Effector memory CD4-positive, alpha-beta T cell (primary cell): ENCODE data around the gene WDR20.
"Not testable (repeated sequence)": the region's sequence is repeated elsewhere in the genome, so short reads cannot be mapped to it uniquely, and the experiment has no call there.

Experiments used
- DNase-seq, 3 donors: peaks; one replicate each; pipeline ENCODE4 v3.0.0-alpha.2; 2020
- H3K27ac ChIP-seq: 2 replicates; pipeline ENCODE4 v1.7.0; 2013; ENCODE audit warnings: mild to moderate bottlenecking, low read length, moderate library complexity; ENCODE audit not compliant: insufficient read depth, poor library complexity, severe bottlenecking
- H3K27me3 ChIP-seq: replicated peaks from 2 replicates; pipeline ENCODE4 v1.7.0; 2013; ENCODE audit warnings: mild to moderate bottlenecking, low read length; ENCODE audit not compliant: insufficient read depth, control insufficient read depth, poor library complexity, severe bottlenecking
- H3K36me3 ChIP-seq: 2 replicates; pipeline ENCODE4 v1.7.0; 2013; ENCODE audit warnings: mild to moderate bottlenecking, low read length, moderate library complexity; ENCODE audit not compliant: control insufficient read depth, insufficient read depth
- H3K4me1 ChIP-seq: 2 replicates; pipeline ENCODE4 v1.7.0; 2013; ENCODE audit warnings: low read length, mild to moderate bottlenecking; ENCODE audit not compliant: control insufficient read depth, insufficient read depth, poor library complexity, severe bottlenecking
- H3K4me3 ChIP-seq: 2 replicates; pipeline ENCODE4 v1.7.0; 2013; ENCODE audit warnings: low read length, low read depth, mild to moderate bottlenecking; ENCODE audit not compliant: insufficient read depth, poor library complexity, severe bottlenecking
- H3K9me3 ChIP-seq: 2 replicates; pipeline ENCODE4 v1.7.0; 2013; ENCODE audit warnings: mild to moderate bottlenecking, low read length, moderate library complexity; ENCODE audit not compliant: control insufficient read depth

WDR20 gene

GRCh38 chr14:102239231-102239630 lies 99.5 kb downstream of the WDR20 start:
- H3K27ac ChIP-seq: no peak overlapping the region
- no peaks in the 10 kb centered on the region for H3K36me3 ChIP-seq
- no peaks in the 10 kb centered on the region for H3K9me3 ChIP-seq
- H3K4me1 ChIP-seq: no peaks in the 10 kb centered on the region
- no peaks in the 10 kb centered on the region for H3K27me3 ChIP-seq
- no peak overlapping the region for H3K4me3 ChIP-seq
- no peak for DNase-seq

- H3K27ac ChIP-seq, DNase-seq, H3K4me3 ChIP-seq, H3K4me1 ChIP-seq, H3K36me3 ChIP-seq, H3K9me3 ChIP-seq, H3K27me3 ChIP-seq: not testable (repeated sequence)
These were observed 100.8 kb downstream of the WDR20 start for GRCh38 chr14:102240481-102240880.

- no peaks in the 10 kb centered on the region for H3K9me3 ChIP-seq
- H3K36me3 ChIP-seq: no peaks in the 10 kb centered on the region
- DNase-seq: no peak
- H3K4me3 ChIP-seq: no peak overlapping the region
- H3K4me1 ChIP-seq: no peaks in the 10 kb centered on the region
- no peaks in the 10 kb centered on the region for H3K27me3 ChIP-seq
- no peak overlapping the region for H3K27ac ChIP-seq
These were observed 101.5 kb downstream of the WDR20 start for GRCh38 chr14:102241147-102241546.

- DNase-seq, H3K9me3 ChIP-seq, H3K27ac ChIP-seq, H3K4me1 ChIP-seq, H3K36me3 ChIP-seq, H3K4me3 ChIP-seq, H3K27me3 ChIP-seq: not testable (repeated sequence)
These were observed 104.1 kb downstream of the WDR20 start for GRCh38 chr14:102243795-102244194.

GRCh38 chr14:102246071-102246470 lies 106.4 kb downstream of the WDR20 start:
- no peak for DNase-seq

GRCh38 chr14:102248121-102248520 lies 108.4 kb downstream of the WDR20 start:
- no peaks in the 10 kb centered on the region for H3K4me1 ChIP-seq
- DNase-seq: no peak
- no peaks in the 10 kb centered on the region for H3K36me3 ChIP-seq
- H3K4me3 ChIP-seq: no peak overlapping the region
- H3K27me3 ChIP-seq: no peaks in the 10 kb centered on the region
- no peak overlapping the region for H3K27ac ChIP-seq
- no peaks in the 10 kb centered on the region for H3K9me3 ChIP-seq

More at GRCh38 chr14:102246071-102246470, 106.4 kb downstream of the WDR20 start:
- Histone ChIP-seq H3K36me3 (no peaks in the 10 kb centered on the region), H3K27me3 (no peaks in the 10 kb centered on the region), H3K9me3 (no peaks in the 10 kb centered on the region), H3K4me1 (no peaks in the 10 kb centered on the region), H3K27ac (no peak overlapping the region), H3K4me3 (no peak overlapping the region)

GRCh38 chr14:102249041-102249440 lies 109.3 kb downstream of the WDR20 start:
- Histone ChIP-seq H3K36me3 (no peaks in the 10 kb centered on the region), H3K4me3 (no peak overlapping the region), H3K9me3 (no peaks in the 10 kb centered on the region), H3K27ac (no peak overlapping the region), H3K4me1 (no peaks in the 10 kb centered on the region), H3K27me3 (no peaks in the 10 kb centered on the region)
- DNase-seq: no peak

- no peaks in the 10 kb centered on the region for H3K4me1 ChIP-seq
- no peaks in the 10 kb centered on the region for H3K9me3 ChIP-seq
- no peak overlapping the region for H3K27ac ChIP-seq
- no peaks in the 10 kb centered on the region for H3K36me3 ChIP-seq
- H3K4me3 ChIP-seq: no peak overlapping the region
- no peak for DNase-seq
- no peaks in the 10 kb centered on the region for H3K27me3 ChIP-seq
These were observed 110.3 kb downstream of the WDR20 start for GRCh38 chr14:102249981-102250380.

GRCh38 chr14:102250636-102251035 lies 110.9 kb downstream of the WDR20 start:
- H3K27me3 ChIP-seq: no peaks in the 10 kb centered on the region
- H3K27ac ChIP-seq: no peak overlapping the region
- H3K36me3 ChIP-seq: no peaks in the 10 kb centered on the region
- H3K4me1 ChIP-seq: no peaks in the 10 kb centered on the region
- H3K9me3 ChIP-seq: no peaks in the 10 kb centered on the region
- no peak overlapping the region for H3K4me3 ChIP-seq
- DNase-seq: no peak

GRCh38 chr14:102251161-102251560 lies 111.5 kb downstream of the WDR20 start:
- H3K9me3 ChIP-seq: no peaks in the 10 kb centered on the region
- no peaks in the 10 kb centered on the region for H3K4me1 ChIP-seq
- no peak for DNase-seq
- H3K27me3 ChIP-seq: no peaks in the 10 kb centered on the region
- no peaks in the 10 kb centered on the region for H3K36me3 ChIP-seq
- no peak overlapping the region for H3K27ac ChIP-seq
- H3K4me3 ChIP-seq: no peak overlapping the region
